Upper lobe of left lung (tissue), 4 donors: ENCODE data around the gene FLCN.

Experiments
- EP300 ChIP-seq, 4 donors: sonication (generic); formaldehyde crosslinking; IDR thresholded peaks; one replicate each; pipeline ENCODE4 v1.5.1; 2017; ENCODE audit warnings: antibody characterized with exemption in 4 of 4, control low read depth in 2 of 4
- POLR2A ChIP-seq, 4 donors: fragments of 450-650 bp; IDR thresholded peaks; one replicate each; pipeline ENCODE4 v1.5.1; 2016 to 2017; ENCODE audit warnings: antibody characterized with exemption in 4 of 4, mild to moderate bottlenecking in 2 of 4
- POLR2AphosphoS5 ChIP-seq, 2 donors: sonication (generic); formaldehyde crosslinking; IDR thresholded peaks; one replicate each; pipeline ENCODE4 v1.5.1; 2017; ENCODE audit warnings: antibody characterized with exemption in 2 of 2
- TF ChIP-seq, protein P1 (sequence below), 6 experiments: fragments of 450-650 bp in 4 of 6; fragments of 200-600 bp in 2 of 6; sonication (generic) in 2 of 6; IDR thresholded peaks; one replicate each; pipeline ENCODE4 v1.5.1; 2016 to 2019; ENCODE audit warnings: antibody characterized with exemption in 6 of 6

DNA sequence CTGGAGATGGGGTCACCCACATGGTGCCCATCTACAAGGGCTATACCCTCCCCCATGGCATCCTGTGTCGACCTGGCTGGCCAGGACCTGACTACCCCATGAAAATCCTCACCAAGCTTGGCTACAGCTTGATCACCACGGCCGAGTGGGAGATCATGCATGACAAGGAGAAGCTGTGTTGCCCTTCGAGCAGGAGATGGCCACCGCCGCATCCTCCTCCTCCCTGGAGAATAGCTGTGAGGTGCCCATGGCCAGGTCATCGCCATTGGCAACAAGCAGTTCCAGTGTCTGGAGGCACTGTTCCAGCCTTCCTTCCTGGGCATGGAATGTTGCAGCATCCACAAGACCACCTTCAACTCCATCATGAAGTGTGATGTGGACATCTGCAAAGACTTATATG is 5.3 kb upstream of the FLCN start:
- TF ChIP-seq, protein P1, sequence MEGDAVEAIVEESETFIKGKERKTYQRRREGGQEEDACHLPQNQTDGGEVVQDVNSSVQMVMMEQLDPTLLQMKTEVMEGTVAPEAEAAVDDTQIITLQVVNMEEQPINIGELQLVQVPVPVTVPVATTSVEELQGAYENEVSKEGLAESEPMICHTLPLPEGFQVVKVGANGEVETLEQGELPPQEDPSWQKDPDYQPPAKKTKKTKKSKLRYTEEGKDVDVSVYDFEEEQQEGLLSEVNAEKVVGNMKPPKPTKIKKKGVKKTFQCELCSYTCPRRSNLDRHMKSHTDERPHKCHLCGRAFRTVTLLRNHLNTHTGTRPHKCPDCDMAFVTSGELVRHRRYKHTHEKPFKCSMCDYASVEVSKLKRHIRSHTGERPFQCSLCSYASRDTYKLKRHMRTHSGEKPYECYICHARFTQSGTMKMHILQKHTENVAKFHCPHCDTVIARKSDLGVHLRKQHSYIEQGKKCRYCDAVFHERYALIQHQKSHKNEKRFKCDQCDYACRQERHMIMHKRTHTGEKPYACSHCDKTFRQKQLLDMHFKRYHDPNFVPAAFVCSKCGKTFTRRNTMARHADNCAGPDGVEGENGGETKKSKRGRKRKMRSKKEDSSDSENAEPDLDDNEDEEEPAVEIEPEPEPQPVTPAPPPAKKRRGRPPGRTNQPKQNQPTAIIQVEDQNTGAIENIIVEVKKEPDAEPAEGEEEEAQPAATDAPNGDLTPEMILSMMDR (IDR thresholded peaks at IDR 0.05): no peak
- TF ChIP-seq POLR2AphosphoS5 (IDR thresholded peaks at IDR 0.05) (no peak), POLR2A (IDR thresholded peaks at IDR 0.05) (no peak), EP300 (IDR thresholded peaks at IDR 0.05) (no peak)
